CD4-positive, alpha-beta T cell treated with Interleukin-4 for 1 hour (primary cell): ENCODE results near the gene FXYD6.
"Not testable (repeated sequence)": the region's sequence is repeated elsewhere in the genome, so short reads cannot be mapped to it uniquely, and the experiment has no call there.

ENCODE experiments used
- DNase-seq, 2 donors: peaks; one replicate each; pipeline ENCODE4 v3.0.0-alpha.2; 2020 to 2022

Gene FXYD6, protein sequence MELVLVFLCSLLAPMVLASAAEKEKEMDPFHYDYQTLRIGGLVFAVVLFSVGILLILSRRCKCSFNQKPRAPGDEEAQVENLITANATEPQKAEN

DNA sequence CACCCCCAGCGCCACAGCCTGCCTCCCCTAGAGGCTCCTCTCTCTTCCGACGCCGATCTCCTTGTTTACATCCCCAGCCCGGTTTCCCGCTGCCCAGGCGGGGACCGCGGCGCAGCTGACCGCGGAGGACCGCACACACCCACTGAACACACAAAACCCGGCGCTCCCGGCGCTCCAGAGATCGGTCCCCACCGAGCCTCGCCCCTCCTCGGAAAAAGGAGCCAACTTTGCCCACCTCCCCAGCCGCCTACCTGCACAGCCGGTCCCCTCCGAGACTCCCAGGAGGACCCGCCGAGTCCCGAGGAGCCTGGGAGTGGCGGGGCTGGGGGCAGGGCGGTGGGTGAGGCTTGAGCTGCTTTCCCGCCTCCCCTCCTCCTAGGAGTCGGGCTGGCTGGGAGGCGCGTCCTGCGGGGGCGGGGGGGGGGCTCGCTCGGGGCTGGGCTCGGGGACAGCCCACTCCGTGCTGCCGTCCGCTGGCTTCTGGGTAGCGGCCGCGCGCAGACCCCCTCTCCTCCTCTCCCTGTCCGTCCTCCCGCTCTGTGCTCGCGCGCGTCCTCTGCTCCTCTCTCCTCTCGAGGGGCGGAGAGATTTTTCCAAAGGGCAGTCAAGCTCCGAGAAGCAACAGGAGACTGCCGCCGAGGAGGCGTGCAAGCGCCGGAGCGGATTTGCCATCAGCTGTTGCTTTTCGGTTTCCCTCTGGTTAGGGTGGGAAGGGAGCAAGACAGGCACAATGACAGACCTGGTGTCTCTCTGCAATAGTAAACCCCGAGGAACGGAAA is at the start of gene FXYD6:
Gene FXYD6, minus strand, starts transcription at position 318 of the 779 bp plus-strand sequence. CDS start 33,882 bp downstream, outside the sequence.
- DNase-seq: no peak

DNA sequence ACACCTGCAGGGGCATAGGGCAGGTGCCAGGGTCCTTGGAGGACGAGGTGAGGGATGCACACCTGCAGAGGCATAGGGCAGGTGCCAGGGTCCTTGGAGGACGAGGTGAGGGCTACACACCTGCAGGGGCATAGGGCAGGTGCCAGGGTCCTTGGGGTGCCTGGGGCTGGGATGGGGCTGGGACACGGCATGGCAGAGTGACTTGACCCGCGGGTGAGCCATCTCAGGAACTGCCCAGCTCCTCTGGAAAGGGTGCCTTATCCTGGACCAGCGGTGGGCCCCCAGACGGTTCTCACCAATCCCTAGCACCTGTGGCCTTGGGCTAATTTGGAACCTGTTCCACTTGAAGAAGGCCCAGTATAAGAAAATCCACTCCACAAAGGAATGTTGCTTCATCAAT is 49.7 kb upstream of the FXYD6 start:
- not testable (repeated sequence) for DNase-seq

DNA sequence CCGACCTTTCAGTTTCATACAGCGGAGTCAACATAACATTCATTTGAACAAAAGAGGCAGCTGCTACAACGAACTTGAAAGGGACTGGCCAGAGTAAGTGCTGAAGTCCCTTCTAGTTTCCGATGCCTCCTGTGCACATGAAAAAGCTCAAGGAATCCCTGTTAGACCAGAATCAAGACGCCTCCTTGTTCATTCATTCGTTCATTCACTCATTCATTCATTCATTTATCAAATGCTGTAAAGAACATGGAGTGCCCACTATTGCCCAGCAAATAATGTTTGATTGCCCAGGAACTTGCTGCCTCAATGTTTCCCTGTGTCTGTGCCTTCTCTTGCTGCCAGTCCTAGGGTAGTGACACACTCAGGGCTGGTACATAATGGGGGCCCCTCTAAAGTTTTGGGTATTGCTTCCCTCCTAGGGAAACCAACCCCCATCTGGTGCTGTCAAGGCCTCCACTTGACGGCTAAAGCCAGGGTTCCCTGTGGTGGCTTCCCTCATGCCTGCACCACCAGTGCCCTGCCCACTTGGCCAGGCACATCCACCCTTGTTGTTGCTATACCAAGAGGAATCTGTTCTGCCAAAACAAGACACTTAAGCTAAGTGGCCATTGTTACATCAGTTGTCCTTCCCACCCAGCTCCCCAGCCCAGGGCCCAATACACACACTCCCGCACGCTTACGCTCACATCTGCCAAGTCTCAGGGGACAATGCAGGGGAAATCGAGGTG is 48.9 kb upstream of the FXYD6 start:
- DNase-seq: no peak

DNA sequence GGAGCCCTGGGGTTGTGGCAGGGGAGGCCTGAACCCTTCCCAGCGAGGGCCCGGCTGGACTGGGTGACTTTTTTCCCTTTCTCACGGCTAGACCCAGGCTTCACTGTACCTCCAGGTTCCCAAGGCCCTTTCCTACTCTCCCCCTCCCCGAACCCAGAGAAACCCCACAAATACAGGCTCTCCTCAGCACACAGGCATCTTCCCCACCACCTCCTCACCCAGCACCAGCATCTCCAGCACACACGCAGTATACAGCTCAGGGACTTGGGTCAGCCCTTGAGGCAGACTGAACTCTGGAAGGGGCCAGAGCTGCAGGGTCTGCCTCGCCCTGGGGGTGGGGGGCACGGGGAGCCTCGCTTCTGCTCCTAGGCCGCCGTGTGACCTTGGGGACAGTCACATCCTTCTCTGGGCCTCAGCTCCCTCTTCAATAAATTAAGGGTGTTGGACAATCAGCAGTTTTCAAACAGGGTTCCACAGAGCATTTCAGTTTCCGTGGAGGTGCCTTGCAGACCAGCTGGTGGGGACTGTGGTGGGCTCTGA is 48.2 kb upstream of the FXYD6 start:
- DNase-seq: no peak

DNA sequence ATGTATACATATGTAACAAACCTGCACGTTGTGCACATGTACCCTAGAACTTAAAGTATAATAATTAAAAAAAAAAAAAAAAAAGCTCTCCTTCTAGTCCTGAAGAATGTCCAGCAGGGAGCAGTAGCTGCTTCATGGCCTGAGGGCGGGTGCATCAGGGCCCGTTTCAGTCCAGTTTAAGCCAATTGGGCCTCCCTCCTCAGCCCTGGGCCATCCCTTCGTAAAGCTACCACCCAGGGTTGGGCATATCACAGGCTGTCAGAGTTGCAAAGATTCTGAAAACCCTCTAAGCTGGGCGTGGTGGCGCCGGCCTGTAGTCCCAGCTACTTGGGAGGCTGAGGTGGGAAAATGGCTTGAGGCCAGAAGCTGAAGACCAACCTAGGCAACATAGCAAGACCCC is 47.3 kb upstream of the FXYD6 start:
- no peak for DNase-seq

DNA sequence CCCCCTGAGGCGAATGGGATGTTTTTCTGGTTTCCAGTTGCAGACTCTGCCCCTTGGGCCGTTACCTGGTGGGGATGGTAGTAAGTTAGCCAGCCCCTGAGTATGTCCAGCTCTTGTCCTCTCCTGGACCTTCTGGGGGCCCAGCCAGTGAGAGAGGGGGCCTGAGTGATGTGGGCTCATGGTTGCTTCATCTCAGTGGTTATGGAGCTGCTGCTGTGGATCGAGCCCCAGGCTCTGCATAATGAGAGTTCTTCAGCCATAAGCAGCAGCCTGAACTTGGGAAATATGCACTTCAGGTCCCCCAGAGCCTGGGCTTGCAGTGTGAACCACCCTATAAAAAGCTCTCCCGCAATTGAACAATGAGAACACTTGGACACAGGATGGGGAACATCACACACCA is 46.8 kb upstream of the FXYD6 start:
- no peak for DNase-seq

DNA sequence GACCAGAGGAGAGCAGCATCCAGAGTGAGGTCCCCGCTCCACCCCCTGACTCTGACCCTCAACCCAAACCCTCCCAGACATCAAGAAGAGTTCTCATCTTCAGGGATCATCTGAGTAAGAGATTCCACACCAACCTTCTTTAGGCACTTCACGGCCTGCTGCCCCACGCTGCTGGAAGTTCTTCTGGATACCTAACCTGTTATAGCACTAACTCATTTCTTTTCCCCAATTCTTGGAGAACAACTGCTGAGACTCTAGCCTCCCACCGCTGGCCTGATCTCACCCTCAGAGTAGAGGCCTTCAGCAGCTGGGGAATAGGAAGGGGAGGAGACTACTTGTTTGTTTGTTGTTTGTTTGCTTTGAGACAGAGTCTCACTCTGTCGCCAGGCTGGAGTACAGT is 45.4 kb upstream of the FXYD6 start:
- no peak for DNase-seq

DNA sequence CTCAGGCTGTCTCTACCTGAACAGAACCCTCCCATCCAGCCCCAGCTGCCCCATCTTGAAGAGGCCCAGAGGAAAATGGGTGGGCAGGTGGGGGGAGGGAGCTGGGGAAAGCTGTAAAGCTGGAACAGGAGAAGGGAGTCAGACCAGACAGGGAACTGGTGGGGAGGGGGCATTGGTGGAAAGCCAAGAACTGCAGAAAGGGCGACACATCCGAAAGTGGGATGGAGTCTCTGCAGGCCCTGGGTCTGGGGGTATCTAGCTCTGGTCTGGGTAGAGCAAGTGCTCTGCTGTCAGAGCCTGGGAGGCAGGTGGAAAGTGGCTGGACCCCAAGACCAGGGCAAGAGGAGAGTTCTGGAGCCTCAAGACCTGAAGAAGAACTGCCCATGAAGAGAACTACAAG is 45.0 kb upstream of the FXYD6 start:
- no peak for DNase-seq

DNA sequence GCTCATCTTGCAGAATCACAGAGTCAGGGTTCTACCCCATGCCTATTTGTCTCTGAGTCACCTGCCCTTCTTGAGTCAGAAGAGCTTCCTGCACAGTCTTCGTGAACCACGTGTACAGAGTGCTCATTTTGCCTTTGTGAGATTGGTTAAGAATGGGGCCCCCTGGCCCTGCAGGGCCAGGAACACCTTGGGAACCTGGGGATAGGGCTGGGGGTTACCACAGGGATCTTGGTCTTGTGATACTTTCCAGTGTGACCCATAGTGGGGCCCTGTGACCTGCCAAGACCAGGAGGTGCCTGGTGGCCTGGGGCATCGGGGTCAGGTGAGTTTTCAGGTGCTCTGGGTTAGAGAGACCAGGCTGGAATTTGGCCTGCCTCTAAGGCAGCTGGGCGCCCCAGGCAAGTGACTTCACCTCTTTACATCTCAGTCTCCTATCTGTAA is 43.3 kb upstream of the FXYD6 start:
- DNase-seq: no peak

DNA sequence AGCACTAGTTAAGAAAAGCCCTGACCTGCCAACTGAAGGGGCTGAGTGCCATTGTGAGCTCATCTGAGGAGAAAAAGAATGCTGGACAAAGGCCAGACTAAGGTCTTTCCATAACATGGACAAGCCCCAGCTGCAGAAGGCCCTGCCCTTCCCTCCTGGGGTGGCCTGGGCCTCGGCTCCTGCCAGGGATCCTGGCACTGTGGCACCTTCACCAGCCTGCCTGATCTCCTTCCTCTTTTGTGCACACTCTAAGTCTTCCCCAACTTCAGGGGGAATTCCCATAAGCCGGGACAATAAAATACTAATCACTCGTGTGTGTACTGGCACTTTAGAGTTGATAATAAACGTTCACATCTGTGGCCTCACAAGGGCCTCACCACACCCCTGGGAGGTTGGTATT is 42.9 kb upstream of the FXYD6 start:
- DNase-seq: no peak

DNA sequence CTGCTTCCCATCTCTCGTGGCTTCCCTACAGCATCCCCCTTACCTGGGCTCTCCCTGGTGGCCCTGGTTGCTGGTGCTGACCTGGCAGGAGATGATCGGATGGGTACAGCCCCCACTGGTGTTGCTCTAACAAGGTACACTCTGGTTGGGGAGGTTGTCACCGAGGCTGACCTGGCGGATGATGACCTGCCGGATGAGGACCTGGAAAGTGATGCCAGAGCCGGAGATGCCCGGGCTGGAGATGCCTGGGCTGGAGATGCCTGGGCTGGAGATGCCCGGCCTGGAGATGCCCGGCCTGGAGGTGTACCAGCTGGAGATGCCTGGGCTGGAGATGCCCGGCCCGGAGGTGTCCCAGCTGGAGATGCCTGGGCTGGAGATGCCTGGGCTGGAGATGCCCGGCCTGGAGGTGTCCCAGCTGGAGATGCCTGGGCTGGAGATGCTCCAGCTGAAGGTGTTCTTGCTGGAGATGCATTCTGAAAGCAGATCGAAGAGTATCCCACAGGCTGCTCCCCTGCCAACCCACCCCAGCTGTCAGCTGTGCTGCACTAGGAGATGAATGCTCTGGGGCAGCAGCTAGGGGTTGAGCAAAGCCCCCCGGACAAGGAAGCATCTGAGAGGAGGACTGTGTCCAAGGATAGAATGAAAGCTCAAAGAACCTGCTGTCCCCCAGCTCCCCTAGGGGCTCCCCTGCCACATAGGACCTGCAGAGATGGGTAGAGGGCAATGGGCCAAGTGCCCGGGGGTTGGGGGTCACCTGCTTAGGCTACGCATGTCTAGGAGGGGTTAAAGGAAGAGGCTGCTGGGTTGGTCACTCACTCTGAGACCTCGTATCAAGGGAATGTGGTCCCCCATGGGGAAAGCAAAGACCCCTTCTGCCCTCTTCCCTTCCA is 42.2 kb upstream of the FXYD6 start:
- DNase-seq: no peak

DNA sequence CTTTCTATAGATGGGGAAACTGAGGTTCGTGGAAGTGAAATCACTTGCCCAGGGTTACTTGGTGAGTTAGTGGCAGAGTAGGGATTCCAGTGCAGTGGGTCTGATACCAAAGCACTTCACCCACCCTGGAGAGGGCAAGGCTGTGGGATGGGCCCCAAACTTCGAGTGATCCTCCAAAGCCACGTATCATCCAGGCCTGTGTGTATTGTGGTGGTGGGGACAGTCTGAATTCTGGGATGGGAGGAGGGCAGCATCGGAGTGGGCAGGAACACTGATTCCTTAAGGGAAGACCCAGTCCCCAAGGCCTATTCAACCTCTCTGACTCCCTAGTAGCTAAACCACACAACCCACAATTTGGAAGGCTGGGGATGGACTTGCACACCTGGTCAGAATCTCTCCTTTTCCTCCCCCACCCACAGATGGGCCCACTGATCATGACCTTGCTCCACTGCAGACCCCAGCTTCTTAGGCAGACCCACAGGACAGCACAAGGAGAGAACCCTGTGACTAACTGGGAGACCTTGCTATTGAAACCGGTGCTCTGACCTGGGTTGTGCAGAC is 41.2 kb upstream of the FXYD6 start:
- DNase-seq: no peak

DNA sequence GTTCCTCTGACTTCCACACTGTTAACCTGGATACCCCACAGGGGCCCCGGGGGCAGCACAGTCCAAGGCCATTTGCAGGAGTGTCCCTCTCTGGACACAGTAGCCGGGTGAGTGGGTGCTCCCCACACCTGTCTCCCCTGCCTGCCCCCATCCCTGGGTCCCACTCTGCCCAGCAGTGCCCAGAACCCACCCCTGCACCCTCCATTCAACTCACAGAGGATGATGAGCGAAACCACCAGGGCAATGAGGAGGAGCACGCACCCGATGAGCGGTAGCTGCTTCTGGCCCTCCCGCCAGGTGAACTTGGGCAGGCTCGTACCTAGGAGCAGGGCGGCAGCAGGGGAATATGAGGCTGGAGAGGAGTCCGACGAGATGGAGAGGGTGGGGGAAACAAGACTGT is 40.5 kb upstream of the FXYD6 start:
- no peak for DNase-seq

DNA sequence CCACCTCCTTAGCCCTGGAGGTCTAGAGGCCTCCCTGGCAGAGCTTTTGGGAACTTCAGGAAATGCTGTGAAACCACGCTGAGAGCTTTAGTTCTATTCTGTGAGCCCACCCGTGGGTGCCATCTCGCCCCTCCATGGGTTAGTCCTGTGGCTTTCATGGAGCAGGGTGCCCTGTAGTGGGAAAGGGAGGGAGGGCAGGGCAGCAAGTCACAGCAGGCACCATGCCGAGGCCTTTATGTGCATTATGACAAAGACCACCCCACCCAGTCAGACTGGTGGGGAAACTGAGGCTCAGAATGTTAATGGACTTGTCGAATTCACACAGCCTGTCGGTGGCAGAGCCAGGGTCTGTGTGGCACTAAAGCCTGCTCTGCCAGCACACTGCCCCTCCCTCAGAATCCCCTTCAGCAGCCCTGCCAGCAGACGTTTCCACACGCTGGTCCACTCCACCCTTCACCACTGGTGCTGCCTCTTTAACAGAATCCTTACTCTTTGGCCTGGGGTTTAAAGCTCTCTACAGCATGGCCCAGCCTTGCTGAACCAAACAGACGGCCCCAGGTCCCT is 39.3 kb upstream of the FXYD6 start:
- DNase-seq: no peak

DNA sequence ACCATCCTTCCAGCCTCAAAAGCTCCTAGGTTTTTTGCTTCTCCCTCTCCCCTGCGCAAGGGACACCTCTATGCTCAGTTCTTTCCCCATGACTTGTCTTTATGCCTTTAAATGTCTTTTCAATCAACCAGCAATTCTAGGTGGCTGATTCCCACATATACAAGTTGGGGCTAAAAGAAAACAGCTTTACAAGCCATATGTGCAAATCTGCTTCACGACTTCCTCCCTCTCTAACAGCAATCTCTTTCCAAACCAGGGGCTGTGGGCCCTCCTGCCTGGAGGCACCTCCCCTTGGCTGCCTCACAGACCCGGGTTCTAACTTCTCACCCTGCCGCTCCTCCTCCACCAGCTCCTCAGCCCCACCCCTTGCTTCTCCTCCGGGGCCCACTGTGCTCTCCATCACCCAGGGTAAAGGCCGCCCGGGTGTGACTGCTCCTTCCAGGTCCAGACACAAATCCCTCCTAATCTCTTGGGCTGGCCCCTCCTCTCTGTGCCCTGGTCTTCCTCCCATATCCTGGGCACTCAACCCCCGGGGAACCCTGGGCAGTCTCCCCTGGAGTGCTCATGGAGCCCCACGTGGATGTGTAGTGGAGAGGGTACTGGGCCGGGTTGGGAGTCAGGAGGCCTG is 38.6 kb upstream of the FXYD6 start:
- no peak for DNase-seq

DNA sequence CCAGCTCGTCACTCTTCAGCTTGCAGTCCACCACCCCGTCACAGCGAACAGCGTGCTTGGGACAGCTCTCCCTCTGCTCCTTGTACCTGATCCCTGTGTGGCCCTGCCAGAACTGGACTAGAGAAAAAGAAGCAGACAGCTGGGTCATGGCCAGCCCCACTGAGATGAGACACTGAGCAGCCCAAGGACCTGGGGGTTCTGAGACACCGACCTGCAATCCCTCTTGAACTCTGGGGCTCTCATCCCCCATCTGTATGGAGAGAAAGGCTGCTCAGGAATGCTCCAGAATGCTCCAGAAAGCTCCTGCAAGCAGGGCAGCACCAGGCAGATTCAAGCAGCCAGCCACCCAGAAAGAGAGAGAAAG is 37.9 kb upstream of the FXYD6 start:
- no peak for DNase-seq

DNA sequence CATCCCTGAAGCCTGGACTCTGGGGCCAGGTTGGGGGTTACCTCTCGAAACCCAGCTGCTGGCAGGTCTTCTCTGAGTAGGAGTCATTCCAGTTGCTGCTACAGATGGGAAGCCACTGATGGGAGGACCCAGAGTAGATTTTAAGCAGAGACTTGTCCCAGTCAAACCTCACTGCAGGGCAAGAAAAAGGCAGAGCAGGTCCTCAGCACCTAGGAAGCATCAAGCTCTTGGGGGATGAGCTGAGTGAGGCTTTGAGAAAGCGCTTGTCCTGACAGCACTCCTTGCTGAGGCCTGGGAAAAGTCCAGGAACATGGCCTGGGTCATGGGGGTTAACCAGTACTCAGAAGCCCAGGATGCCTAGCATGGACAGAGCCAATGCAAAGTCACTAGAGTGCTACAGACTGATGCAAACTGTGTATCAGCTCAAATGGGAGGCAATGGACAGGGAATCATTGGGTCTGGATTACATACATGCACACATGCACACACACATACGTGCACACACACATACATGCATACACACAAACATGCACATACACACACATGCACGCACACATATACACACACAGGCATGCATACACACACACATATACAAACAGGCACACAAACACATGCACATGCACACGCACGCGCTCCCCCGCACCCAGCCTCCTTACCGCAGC is 37.4 kb upstream of the FXYD6 start:
- no peak for DNase-seq

DNA sequence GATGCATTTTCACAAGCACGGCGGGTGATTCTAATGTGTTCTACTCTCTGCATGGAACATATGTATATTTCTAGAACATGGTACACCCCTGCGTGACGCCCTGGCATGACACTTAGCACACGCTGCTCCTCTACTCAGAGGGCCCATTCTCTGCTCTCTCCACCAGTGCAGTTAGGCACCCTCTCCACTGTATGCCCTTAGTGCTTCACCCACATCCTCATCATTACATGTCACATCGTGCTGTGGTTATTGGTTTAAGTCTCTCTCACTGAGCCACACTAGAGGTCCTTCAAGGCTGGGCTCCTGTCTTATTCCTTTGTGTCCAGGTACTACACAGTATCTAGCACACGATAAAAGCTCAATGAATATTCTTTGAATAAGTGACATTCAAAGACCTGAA is 36.0 kb upstream of the FXYD6 start:
- DNase-seq: no peak

DNA sequence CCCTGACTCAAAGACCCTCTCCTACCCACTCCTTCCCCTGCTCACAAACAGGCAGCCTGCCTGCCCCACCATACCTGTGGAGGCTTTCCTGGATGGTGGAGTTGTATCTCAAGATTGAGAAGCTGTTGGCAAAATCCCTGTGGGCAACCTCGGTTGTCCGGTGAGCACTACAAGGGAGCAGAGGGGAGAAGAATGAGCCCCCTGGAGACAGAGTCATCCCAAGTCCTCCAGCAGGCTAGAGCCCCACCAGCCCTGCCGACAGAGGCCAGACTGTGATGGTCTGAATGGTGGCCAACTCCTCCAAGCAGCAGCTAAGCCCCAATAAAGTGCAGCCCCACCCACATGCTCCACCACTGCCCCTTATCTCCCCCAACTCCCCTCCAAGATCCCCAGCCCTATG is 35.2 kb upstream of the FXYD6 start:
- no peak for DNase-seq

DNA sequence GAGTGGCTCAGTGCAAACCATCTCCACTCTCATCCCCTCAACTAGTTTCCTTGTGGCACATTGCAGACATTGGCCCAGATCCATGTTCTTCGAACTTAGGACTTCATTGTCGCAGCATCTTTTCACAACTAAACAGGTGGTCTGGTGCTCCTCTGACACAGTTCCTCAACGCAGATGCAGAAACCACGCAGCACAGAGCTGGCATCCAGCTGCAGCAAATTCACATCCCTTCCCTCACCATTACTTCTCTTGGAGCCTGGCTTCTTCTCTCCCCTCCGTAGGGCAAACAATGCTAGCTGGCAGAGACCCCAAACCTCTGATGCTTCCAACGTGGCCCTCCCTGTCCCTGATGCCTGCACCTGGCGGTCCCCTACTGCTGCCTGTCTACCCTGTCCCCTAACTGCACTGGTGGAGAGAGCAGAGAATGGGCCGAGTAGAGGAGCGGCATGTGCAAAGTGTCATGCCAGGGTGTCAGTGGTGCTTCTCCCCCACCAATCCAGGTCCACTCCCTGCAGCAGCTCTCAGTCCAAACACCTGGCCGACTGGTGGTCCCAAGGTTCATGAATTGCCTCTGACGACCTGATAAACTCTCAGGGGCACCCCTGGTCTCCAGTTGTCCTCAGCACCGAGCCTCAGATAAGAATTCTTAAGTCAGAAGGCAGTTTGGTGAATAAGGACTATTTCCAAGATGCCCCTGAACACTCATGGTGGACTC is 34.6 kb upstream of the FXYD6 start:
- no peak for DNase-seq

DNA sequence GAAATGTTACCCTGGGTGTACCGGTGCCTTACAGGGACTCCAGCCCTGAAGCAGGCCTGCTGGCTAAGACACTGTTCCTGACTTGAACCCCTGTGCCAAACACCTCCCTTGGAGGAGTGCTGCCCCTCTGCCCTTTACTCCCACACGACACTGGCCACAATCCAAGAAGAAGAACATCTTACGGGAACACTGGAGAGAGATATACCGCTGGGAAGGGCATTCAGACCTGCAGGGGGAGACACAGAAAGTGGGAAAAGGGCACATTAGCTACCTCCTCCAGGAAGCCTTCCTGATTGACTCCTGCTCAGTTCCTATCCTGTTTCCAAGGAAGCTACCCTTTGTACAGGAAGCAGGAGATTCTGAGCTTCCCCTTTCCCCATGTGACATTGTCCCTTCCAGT is 34.1 kb upstream of the FXYD6 start:
- no peak for DNase-seq
